Right lung (tissue), 10 donors: ENCODE measurements around the gene C1orf167. TPM values are rescaled to one million over a fixed set of nuclear protein-coding genes. Genes with fewer than 3 reads are reported as not detected.

Source experiments
- DNase-seq, 2 donors: peaks; one replicate each; pipeline ENCODE4 v3.0.0-alpha.2; 2013
- long read RNA-seq, 8 donors: transcript quantifications; one replicate each; lab custom pipeline, GENCODE V29; 2026
- polyA plus RNA-seq, 5 donors: library from polyadenylated mRNA; unstranded; fragments of 120-200 nt; gene quantifications; one replicate each; pipeline versions ENCODE4 v1.2.1 to v1.2.3, GENCODE V29; 2013; ENCODE audit warnings: inconsistent platforms in 1 of 5, low replicate concordance in 1 of 5; ENCODE audit not compliant: insufficient read length in 5 of 5, insufficient read depth in 1 of 5

C1orf167 gene
- under 1 TPM in 2 of 5 donors, not detected in 3; 0.29 to 0.55 TPM for polyA plus RNA-seq
- long read RNA-seq, donor 1: 0 reads
- long read RNA-seq, donor 2: 0 reads
- long read RNA-seq, donor 3, partial matches to known transcripts: 5 of 5 reads
- long read RNA-seq, donor 3, other reads (novel, unspliced or antisense): 0 of 5 reads
- long read RNA-seq, donor 4: 0 reads
- long read RNA-seq, donor 5: 0 reads
- long read RNA-seq, donor 6, partial matches to known transcripts: 30 of 30 reads
- long read RNA-seq, donor 6, other reads (novel, unspliced or antisense): 0 of 30 reads
- long read RNA-seq, donor 7: 0 reads
- long read RNA-seq, donor 8: 0 reads

DNA sequence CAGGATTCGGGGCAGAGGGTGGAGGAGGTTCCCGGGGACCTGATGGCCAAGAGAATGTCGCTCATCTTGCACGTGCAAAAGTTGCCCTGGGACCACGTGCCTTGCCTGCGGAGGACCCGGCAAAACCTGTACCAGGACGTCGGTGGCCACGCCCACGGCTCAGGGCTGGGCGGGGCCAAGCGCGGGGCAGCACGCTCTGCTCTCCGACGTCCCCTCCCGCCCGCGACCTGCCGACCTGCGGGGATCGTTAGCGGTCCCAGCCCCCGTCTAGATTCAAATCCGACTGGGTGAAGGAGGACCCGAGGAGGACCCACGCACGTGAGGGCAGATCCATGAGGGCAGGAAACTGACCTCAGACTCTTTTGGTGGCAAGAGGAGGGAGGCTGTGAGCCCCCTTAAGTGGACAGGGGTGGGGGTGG is at the start of gene C1orf167:
Gene C1orf167, plus strand, starts transcription at position 206 of the 419 bp plus-strand sequence. CDS start 2,208 bp downstream, outside the sequence.
- DNase-seq: no peak

- no peak for DNase-seq
Observed at GRCh38 chr1:11712285-11712684, 49.7 kb upstream of the C1orf167 start.

GRCh38 chr1:11713095-11713494 is 48.9 kb upstream of the C1orf167 start:
- DNase-seq: no peak

DNA sequence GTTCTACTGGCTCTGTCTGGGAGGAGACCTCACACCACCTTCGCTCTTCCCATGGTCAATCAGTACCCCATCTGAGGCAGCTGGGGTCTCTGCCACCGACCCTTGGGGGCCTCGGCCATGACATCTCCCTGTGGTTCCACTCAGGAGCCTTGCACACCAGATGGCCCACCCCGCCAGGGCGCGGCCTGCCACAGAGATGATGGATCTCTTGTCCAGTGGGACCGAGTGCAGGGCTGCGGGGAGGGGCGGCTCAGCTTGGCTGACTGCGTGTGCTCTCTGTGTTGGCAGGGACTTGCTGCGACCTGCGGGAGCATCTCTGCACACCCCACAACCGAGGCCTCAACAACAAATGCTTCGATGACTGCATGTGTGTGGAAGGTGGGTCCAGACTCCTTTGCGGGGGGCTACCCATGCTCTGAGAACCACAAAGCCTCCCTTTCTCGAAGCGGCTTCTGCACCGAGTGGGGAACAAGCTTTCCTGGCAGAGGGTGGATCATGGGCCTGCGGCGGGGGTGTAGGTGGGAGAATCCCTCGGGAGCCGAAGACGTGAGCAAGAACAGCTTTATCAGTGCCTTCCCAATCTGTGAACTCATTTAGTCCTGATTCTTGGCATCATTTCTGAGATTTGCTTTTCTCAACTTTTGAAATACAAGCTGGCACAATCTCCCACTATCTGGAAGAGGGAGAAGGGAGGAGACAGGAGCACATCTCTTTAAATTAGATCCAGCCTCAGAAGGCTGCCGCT is 47.0 kb upstream of the C1orf167 start:
- DNase-seq: no peak

- peak; percentile 50 to 72 for DNase-seq
Observed at GRCh38 chr1:11719313-11720032, 42.5 kb upstream of the C1orf167 start.

DNA sequence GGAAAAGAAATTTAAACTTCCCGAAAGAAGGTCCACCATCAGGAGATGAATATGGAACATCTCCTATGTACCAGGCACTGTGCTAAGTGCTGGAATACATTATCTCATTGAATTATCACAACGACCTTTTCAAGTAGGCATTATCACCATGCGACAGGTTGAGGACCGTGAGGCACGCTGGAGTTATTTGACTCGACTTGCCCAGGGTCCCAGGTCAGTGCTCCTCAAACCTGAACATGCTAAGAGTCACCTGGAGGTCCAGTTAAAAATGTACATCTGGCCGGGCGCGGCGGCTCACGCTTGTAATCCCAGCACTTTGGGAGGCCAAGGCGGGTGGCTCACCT is 42.0 kb upstream of the C1orf167 start:
- no peak for DNase-seq

DNA sequence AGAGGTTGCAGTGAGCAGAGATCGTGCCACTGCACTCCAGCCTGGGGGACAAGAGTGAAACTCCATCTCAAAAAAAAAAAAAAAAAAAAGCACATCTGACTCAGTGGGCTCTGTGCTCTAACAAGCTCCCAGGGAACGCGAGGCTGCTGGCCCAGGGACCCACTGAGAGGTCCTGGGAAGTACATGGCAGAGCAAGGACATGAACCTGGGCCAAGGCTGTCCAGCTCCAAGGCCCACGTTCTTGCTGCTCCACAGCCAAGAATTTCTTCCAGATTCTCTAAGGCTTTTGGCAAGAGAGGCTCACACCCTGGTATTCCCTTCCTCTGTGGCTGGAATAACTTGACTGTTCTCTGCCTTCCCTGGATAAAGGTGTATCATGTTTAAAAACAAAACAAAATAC is 41.5 kb upstream of the C1orf167 start:
- no peak for DNase-seq

- no peak for DNase-seq
Observed at GRCh38 chr1:11721311-11721710, 40.7 kb upstream of the C1orf167 start.

DNA sequence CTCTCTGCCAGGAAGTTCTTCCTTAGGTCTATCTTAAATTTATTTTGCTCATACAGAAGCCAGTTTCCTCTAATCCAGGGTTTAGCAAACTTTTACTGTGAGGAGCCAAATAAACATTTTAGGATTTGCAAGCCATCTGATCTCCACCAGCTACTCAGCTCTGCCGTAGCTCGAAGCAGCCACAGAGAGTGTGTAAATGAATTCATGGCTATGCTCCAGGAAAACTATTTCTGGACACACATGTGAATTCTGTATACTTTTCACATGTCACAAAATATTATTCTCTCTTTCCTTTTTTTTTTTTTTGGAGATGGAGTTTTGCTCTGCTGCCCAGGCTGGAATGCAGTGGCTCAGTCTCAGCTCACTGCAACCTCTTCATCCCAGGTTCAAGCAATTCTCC is 39.5 kb upstream of the C1orf167 start:
- DNase-seq: peak in 1 of 2 donors; percentile 31

DNA sequence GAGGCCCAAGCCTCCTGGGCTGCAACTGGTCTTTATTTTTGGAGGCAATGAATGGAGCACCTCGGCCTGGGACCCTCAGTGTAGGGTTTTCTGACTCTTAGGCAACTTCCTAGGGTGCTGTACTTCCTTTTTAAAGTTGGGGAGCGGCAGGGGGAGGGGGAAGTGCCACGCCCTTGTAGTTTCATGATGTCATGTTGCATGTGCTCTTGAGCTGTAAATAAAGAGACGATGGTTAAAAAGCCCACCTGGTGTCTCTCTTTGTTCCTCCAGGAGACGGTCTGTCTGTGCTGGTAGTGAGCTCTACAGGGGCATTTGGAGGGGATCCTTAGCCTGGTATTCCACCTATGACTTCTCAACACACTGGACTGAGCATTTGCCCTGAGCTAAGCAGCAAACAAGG is 36.4 kb upstream of the C1orf167 start:
- no peak for DNase-seq

DNA sequence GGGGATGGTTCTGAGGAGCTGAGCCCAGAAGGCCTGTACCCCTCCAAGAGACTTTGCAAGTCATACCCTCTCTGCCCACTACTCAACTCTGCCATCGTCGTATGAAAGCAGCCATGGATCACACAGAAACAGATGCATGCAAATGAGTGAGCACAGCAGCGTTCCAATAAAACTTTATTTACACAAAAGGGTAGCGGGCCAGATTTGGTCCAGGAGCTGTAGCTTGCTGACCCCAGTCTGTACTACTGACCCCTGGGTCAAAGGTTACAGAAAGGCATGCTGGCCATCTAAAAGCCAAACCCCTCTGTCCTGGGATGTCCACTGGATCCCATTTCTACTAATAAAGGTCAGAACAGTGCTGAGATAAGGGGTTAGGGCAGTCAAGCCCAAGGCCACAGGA is 34.9 kb upstream of the C1orf167 start:
- DNase-seq: no peak

DNA sequence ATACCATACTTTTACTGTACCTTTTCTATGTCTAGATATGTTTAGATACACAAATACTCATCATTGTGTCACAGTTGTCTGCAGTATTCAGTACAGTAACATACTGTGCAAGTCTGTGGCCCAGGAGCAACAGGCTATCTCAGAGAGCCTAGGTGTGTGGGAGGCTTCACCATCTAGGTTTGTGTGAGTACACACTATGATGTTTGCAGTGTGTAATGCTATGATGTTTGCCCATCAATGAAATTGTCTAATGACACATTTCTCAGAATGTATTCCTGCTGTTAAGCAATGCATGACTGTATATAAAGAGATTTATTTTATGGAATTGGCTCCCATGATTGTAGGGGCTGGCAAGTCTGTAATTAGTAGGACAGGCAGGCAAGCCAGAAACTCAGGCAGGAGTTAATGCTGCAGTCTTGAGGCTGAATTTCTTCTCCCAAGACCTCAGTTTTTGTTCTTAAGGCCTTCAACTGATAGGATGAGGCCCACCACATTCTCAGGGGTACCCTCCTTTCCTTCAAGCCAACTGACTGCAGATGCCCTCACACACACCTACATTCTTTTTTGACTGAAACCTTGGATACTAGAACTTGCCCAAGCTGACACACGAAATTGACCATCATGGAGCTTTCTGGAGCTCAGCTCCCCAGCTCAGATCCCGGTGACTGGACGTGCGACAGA is 33.7 kb upstream of the C1orf167 start:
- no peak for DNase-seq

- no peak for DNase-seq
Observed at GRCh38 chr1:11729155-11729497, 32.9 kb upstream of the C1orf167 start.

- DNase-seq: no peak
Observed at GRCh38 chr1:11729498-11730428, 32.2 kb upstream of the C1orf167 start.

DNA sequence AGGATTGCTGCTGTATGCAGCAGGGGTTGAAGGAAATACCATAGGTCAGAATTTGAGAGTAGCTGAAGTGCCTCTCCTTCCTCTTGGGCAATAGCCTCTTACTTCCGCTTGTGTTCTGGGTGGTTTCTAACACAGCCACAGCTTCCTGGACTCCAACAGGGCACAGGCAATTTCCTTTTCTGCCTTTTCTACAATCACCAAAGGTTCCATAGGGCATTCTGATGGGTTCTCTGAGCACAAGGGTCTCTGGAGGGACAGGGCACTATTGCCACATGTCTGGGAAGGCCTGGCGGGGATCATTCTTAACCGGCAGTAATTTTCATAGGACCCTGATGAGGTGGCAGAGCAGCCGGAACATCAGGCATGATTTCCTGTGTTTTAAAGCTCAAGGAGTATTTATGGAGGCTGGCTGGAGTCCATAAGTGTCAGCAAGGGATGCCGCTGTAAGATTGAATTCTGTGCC is 31.5 kb upstream of the C1orf167 start:
- DNase-seq: peak; percentile 71 to 73

DNA sequence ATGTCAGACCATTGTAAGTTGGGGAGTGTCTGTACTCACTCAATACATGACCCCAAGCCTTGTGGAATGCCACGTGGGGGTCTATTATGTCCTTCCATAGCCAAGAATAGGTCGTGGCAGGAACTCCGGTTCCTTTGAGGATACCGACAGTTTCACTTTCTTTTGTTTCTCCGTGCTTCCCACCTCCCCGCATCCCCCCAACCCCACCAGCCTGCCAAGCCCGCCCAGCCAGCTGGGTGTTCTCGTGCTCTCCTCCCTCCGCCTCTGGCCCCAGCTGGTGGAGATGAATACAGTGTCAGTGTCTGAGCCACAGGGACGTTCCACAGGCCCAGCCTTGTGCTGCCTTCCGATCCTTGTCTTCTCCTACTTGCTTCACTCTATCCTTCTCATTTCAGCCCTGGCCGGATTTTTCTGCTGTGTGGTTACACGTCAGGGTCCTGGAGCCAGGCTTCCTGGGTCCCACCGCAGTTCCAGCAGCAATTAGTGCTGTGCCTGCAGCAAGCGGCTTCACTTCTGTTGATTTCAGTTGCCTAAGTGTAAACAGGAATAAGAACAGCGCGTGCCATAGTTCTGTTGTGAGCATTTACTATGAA is 30.2 kb upstream of the C1orf167 start:
- peak; percentile 87 to 89 for DNase-seq

DNA sequence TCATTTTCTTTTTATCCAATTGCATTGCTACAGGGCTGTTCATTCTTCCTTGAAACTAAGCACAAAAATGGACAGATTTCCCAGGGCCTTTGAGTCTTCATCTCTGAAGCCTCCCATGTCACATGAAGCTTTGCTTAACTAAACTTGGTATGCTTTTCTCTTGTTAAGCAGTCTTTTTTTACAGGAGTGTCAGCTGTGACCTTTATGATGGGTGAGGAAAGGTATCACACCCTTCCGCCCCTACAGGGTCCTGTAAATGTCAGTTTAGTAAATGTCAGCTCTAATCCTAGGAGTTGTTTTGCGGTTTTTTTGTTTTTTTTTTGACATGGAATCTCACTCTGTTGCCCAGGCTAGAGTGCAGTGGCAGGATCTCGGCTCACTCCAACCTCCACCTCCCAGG is 28.7 kb upstream of the C1orf167 start:
- DNase-seq: no peak

GRCh38 chr1:11735531-11735853 is 26.5 kb upstream of the C1orf167 start:
- no peak for DNase-seq

- DNase-seq: peak; percentile 95
Observed at GRCh38 chr1:11735854-11736745, 25.9 kb upstream of the C1orf167 start, which contains the start of gene AGTRAP. TSS of gene AGTRAP (plus strand) at chr1:11736136. CDS start at chr1:11736209, 73 bp downstream.
